CD4-positive, alpha-beta T cell (primary cell): ENCODE measurements around the gene SCD5. TPM values are rescaled to one million over a fixed set of nuclear protein-coding genes. Genes with fewer than 3 reads are reported as not detected.

Source experiments
- ATAC-seq: fragments of 200-7000 bp; cut with Tn5 transposase; one replicate; pipeline ENCODE4 v1.10.0; 2022; ENCODE audit warnings: mild to moderate bottlenecking; ENCODE audit not compliant: poor library complexity
- CTCF ChIA-PET: fragments of 350-600 bp; sonication (Branson Sonifier 250); formaldehyde crosslinking; loops from one replicate; lab custom pipeline; 2021; ENCODE audit warnings: antibody characterized with exemption, inconsistent platforms; lab: Charles Lee
- POLR2A ChIA-PET: fragments of 350-600 bp; sonication (Branson Sonifier 250); formaldehyde crosslinking; loops from one replicate; lab custom pipeline; 2021; ENCODE audit warnings: antibody characterized with exemption, inconsistent platforms; lab: Charles Lee
- DNase-seq, 14 experiments: peaks; one replicate each; pipeline ENCODE4 v3.0.0-alpha.2; 2013 to 2020; ENCODE audit warnings: mixed read lengths in 2 of 14
- H3K27ac ChIP-seq, 2 donors: one replicate each; pipeline versions ENCODE4 v1.5.1 to v1.7.0; 2013; ENCODE audit warnings: low read length in 2 of 2, low read depth in 1 of 2, mild to moderate bottlenecking in 1 of 2
- H3K27me3 ChIP-seq, 2 experiments: 1 replicate in 1 of 2; 2 replicates in 1 of 2; pipeline versions ENCODE4 v1.6.1 to v1.7.0; 2013; ENCODE audit warnings: low read length in 2 of 2, control low read depth in 1 of 2, mild to moderate bottlenecking in 1 of 2, moderate library complexity in 1 of 2; ENCODE audit not compliant: insufficient read depth in 2 of 2, control insufficient read depth in 1 of 2
- H3K36me3 ChIP-seq: one replicate; pipeline ENCODE4 v1.6.1; 2013; ENCODE audit warnings: low read length, control low read depth; ENCODE audit not compliant: insufficient read depth
- H3K4me1 ChIP-seq: one replicate; pipeline ENCODE4 v1.6.1; 2013; ENCODE audit warnings: low read length, control low read depth; ENCODE audit not compliant: insufficient read depth
- H3K4me3 ChIP-seq: one replicate; pipeline ENCODE4 v1.5.1; 2013; ENCODE audit warnings: mild to moderate bottlenecking, low read length, moderate library complexity
- H3K9me3 ChIP-seq, 2 experiments: 1 replicate in 1 of 2; 2 replicates in 1 of 2; pipeline versions ENCODE4 v1.6.1 to v1.7.0; 2013; ENCODE audit warnings: low read length in 2 of 2, mild to moderate bottlenecking in 2 of 2, control low read depth in 1 of 2, moderate library complexity in 1 of 2; ENCODE audit not compliant: control insufficient read depth in 1 of 2, insufficient read depth in 1 of 2
- H3K27ac Mint-ChIP-seq: one replicate; pipeline ENCODE4 v1.8.0; 2020; ENCODE audit warnings: mixed read lengths
- H3K27me3 Mint-ChIP-seq: one replicate; pipeline ENCODE4 v1.8.0; 2021; ENCODE audit warnings: mixed read lengths
- H3K36me3 Mint-ChIP-seq: one replicate; pipeline ENCODE4 v1.8.0; 2021; ENCODE audit warnings: low read depth, mixed read lengths
- H3K4me1 Mint-ChIP-seq: one replicate; pipeline ENCODE4 v1.8.0; 2021; ENCODE audit warnings: low read depth, mixed read lengths
- H3K4me3 Mint-ChIP-seq: one replicate; pipeline ENCODE4 v1.8.0; 2020; ENCODE audit warnings: mild to moderate bottlenecking, mixed read lengths
- H3K9me3 Mint-ChIP-seq: one replicate; pipeline ENCODE4 v1.8.0; 2020; ENCODE audit warnings: mixed read lengths
- intact Hi-C, 2 experiments: fragments of 100-400 bp; cut with DNase I in 1 of 2; cut with micrococcal nuclease in 1 of 2; formaldehyde crosslinking; loops; one replicate each; pipeline versions ENCODE4 v1.15.1 to v1.9.0; 2023 to 2025; cut with DNase I, micrococcal nuclease
- total RNA-seq, 174 experiments: library from RNA in 2 of 174; stranded (reverse) in 2 of 174; gene quantifications; one replicate each; pipeline ENCODE4 v1.2.3 and lab custom pipeline; 2021 to 2026
- TF ChIP-seq, protein P1 (sequence below): fragments of 200-600 bp; IDR thresholded peaks from one replicate; pipeline ENCODE4 v1.8.0; 2022; ENCODE audit warnings: antibody characterized with exemption, mild to moderate bottlenecking

The SCD5 gene
- total RNA-seq, 2 experiments from 2014 or later: 0.14 to 0.25 TPM

- POLR2A ChIA-PET: no interaction called here
- no peaks in the 10 kb centered on the region for H3K4me1 ChIP-seq
- Mint-ChIP-seq H3K27ac (no peak overlapping the region), H3K9me3 (no peaks in the 10 kb centered on the region), H3K36me3 (no peaks in the 10 kb centered on the region), H3K4me3 (no peak overlapping the region), H3K27me3 (no peaks in the 10 kb centered on the region), H3K4me1 (peaks cover 4% of the 10 kb centered on the region)
- CTCF ChIA-PET: no interaction called here
- H3K27ac ChIP-seq: no peak overlapping the region
- no peak for ATAC-seq
- no peaks in the 10 kb centered on the region for H3K36me3 ChIP-seq
- TF ChIP-seq, protein P1, sequence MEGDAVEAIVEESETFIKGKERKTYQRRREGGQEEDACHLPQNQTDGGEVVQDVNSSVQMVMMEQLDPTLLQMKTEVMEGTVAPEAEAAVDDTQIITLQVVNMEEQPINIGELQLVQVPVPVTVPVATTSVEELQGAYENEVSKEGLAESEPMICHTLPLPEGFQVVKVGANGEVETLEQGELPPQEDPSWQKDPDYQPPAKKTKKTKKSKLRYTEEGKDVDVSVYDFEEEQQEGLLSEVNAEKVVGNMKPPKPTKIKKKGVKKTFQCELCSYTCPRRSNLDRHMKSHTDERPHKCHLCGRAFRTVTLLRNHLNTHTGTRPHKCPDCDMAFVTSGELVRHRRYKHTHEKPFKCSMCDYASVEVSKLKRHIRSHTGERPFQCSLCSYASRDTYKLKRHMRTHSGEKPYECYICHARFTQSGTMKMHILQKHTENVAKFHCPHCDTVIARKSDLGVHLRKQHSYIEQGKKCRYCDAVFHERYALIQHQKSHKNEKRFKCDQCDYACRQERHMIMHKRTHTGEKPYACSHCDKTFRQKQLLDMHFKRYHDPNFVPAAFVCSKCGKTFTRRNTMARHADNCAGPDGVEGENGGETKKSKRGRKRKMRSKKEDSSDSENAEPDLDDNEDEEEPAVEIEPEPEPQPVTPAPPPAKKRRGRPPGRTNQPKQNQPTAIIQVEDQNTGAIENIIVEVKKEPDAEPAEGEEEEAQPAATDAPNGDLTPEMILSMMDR: no peak
- no peak for DNase-seq
- H3K27me3 ChIP-seq: peaks cover 0 to 5% of the 10 kb centered on the region in 2 experiments
- intact Hi-C loops: loop anchor here in 1 of 2 experiments (10.0 kb wide), 1 partner anchor 269 kb away; no protein-coding TSS in a partner anchor
- no peak overlapping the region for H3K4me3 ChIP-seq
- no peaks in the 10 kb centered on the region for H3K9me3 ChIP-seq
These were observed 65.0 kb downstream of the SCD5 start for GRCh38 chr4:82733636-82734035.

GRCh38 chr4:82728301-82728700 lies 70.3 kb downstream of the SCD5 start:
- Histone ChIP-seq H3K4me3 (no peak overlapping the region), H3K4me1 (no peaks in the 10 kb centered on the region), H3K36me3 (no peaks in the 10 kb centered on the region), H3K9me3 (no peaks in the 10 kb centered on the region), H3K27ac (no peak overlapping the region), H3K27me3 (no peaks in the 10 kb centered on the region)
- Mint-ChIP-seq H3K4me1 (no peaks in the 10 kb centered on the region), H3K4me3 (no peak overlapping the region), H3K27me3 (no peaks in the 10 kb centered on the region), H3K9me3 (no peaks in the 10 kb centered on the region), H3K27ac (no peak overlapping the region), H3K36me3 (no peaks in the 10 kb centered on the region)
- TF ChIP-seq, protein P1: no peak
- ChIA-PET CTCF (no interaction called here), POLR2A (no interaction called here)
- intact Hi-C loops: no loop called here
- DNase-seq (no peak), ATAC-seq (no peak)

DNA sequence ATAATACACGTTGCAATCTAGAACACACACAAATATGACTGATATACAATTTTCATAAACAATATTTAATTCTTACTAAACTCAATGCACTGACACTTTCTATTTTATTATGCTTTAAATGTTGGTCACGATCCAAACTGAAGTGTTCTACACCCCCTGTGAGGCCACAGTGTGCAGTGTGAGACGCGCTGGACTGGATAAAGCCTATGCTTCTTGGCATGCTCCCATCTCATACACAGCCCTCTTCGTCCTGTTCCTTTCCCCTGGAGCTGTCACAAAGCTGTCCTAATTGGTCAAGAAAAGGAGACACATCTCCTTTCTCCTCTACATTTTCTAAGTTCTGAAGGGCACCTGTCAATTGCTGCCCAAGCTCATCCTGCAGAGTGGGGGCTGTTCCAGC lies 72.0 kb downstream of the SCD5 start:
- TF ChIP-seq, protein P1: no peak
- no peak for DNase-seq
- Histone ChIP-seq H3K27me3 (no peaks in the 10 kb centered on the region), H3K4me3 (no peak overlapping the region), H3K9me3 (no peaks in the 10 kb centered on the region), H3K36me3 (no peaks in the 10 kb centered on the region), H3K4me1 (no peaks in the 10 kb centered on the region), H3K27ac (no peak overlapping the region)
- POLR2A ChIA-PET: no interaction called here
- intact Hi-C loops: no loop called here
- H3K27me3 Mint-ChIP-seq: no peaks in the 10 kb centered on the region
- no peak overlapping the region for H3K4me3 Mint-ChIP-seq
- H3K27ac Mint-ChIP-seq: no peak overlapping the region
- CTCF ChIA-PET: no interaction called here
- no peaks in the 10 kb centered on the region for H3K9me3 Mint-ChIP-seq
- H3K4me1 Mint-ChIP-seq: no peaks in the 10 kb centered on the region
- no peak for ATAC-seq
- H3K36me3 Mint-ChIP-seq: no peaks in the 10 kb centered on the region
